Measurements from ENCODE around the gene FHIT.

Gene FHIT

DNA sequence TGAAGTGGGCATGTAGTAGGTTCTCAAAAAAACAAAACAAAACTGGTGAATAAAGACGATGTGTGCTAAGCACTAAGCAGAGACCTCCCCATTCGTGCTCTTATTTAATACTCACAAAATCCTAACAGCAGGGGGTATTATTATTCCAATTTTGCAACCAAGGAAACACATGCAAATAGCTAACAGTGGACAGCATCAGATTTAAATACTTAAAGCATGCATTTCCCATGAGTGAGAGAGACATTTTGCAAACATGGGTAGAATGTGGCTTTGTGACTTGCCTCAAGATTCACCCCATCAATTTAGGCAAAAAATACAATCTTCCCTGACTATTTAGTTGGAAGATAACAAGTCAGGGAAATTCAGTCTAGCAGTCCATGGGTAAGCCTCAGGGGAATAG, 1255.2 kb downstream of the FHIT start:
- DNase-seq (ENCODE audit: low spot score) = no peak

DNA sequence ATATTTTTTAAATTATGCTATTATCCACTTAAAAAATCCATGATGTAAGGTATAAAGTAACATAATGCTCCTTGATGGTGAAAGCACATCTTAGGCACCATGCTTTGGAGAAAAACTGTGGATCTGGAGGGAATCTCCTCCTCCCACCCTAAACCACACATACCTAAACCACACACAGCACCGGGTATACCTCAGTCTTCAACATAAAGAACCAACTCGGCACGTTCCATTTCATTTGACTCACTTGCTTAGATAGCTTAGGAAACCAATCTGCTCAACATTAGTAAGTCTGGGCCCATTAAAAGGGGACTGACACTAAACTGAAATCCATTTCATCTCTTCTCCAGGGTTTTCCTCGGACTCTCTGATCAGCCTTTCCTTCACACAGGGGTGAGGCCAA, 1255.7 kb downstream of the FHIT start:
- no peak for DNase-seq (ENCODE audit: low spot score)

DNA sequence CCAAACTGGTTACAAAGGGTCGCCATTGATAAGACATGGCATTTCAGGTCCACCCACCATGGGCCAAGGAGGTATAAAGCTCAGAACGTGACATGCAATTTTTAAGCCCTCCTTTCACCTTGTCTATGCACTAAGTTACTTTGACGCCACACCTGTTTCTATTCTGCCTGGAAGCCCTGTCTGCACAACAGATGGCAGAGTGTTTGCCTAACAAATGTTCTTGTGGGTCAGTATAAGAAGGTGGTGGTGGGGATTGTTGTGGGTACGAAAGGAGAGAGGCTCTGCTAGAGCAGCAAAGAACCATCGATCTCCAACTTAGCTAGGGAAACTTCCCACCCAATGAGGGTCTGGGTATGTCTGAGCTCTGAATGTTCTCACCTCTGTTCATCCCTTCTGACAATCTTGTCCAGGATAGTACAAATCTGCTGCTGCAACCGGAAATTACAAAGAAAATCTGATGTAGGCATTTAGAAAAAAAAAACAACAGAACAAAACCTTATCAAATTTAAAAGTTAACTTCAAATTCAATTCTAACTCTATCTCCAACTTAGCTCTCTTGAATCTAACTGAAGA, 1256.4 kb downstream of the FHIT start:
- no peak for DNase-seq (ENCODE audit: low spot score)

DNA sequence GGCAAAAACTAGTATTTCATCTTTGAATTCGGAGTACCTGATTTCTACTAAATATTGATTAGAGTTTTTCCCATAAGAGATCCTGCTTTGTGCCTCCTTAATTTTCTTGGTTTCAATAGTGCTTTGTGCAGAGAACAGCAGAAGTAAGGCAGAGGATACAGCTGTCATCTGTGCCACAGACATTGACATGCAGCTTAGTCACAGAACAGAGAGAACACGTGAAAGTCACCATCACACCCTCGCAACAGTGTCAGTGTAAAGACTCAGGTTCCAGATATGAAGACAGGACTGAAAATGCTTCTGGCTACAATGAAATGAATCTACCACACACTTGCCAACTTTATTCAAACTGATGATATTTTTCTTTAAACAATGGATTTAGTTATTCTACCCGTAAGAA, 1258.7 kb downstream of the FHIT start:
- DNase-seq (ENCODE audit: low spot score) = no peak

DNA sequence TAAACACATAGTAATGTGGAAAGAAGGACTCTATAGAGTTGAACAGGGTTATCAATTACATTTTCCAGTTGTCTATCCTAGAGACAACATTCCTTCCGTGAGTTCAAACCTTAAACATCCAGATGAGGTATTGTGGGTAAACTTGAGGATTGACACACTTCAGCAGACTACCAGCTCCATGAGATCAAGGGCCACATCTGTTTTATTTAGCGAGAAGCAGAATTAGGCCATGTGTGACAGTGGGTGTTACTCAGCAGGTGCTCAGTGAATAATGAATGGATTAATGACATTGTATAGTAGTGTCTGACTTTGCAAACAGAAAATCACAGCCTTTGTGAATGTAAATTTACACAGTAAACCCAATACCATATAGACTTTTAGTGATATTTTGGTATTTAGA, 1260.3 kb downstream of the FHIT start:
- DNase-seq (ENCODE audit: low spot score) = no peak

DNA sequence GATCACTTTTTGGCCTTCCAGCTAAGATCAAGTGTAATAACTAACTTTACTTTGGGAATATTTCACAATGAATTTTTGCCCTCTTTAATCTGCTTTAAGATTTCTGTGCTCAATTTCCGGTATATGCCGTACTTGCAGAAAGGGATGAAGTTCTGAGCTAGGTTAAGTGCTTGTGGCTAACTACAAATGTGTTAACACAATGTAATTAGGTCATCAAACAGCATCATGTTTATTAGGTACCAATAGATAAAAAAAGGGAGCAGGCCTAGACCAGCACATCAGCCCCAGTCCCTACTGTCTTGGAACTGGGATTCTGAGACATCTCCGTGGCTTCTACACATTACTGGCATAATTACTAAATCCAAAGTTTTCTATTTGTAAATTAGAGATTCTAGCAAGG, 1268.7 kb downstream of the FHIT start:
- DNase-seq (ENCODE audit: low spot score) = no peak

DNA sequence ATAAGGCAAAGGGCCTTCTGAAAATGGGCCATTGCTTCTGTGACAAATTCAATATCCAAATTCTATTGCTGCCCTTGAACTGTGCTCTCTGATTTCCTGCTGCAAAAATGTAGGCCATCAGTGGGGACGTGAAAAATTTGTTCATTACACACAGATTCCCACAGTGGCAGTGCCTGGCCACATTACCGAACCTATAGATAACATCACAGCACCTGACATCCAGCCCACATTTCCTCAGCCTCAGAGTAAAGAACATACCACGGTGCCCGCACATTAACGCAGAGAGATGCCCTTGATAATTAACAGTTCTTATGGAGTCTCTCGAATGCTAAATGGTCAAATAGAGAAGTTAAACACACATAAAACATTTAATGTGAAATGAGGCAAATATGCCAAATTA, 1269.9 kb downstream of the FHIT start:
- DNase-seq (ENCODE audit: low spot score) = no peak

DNA sequence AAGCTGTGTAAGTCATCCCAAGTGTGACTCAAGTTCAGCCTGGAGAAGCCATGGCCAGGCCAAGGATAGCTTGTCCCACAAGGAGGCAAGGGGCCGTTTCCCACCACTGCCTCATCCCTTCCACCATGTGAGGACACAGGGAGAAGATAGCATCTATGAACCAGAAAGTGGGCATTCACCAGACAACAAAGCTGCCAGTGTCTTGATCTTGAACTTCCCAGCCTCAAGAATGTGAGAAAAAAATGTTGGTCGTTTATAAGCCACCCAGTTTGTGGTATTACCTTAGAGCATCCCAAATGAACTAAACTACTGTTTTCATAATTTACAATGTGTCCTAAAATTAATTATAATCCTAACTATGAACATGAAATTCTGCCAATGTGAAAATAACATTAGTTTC, 1270.7 kb downstream of the FHIT start:
- no peak for DNase-seq (ENCODE audit: low spot score)

DNA sequence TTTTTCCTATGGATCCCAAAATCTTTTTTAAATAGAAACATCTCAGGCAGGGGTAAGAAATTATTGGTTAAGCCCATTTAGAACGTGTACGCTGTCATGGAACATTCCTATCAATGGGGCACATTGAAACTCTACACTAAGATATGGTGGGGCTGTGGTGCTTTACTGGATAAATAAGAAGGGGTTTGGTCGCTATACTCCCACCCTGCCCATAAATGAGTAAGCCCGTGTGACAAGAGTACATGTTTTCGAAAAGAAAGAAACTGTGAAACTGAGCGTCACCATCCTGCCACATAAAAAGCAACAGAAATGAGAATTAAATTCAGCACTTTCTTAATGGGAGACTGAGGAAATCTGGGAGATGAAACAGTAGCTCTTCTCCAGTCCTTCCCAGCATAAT, 1271.7 kb downstream of the FHIT start:
- DNase-seq (ENCODE audit: low spot score) = no peak

DNA sequence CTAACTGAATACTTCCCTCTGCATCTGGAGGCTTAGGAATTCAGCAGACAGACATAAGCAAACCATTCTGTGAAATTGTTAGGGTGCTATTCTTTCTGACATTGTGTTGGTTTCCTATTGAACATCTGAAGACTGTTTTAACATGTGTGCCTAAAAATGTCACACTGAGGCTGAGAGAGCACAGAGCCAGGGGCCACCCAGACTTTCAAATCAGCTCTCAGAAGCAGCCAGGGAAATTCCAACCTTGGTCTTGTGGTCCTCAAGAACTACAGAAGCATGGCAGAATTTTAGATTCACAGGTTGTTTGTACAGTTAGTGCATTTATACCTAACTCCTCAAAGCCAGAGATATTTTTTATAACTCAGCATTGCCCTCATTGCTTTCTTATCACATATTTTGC, 1272.3 kb downstream of the FHIT start:
- no peak for DNase-seq (ENCODE audit: low spot score)

DNA sequence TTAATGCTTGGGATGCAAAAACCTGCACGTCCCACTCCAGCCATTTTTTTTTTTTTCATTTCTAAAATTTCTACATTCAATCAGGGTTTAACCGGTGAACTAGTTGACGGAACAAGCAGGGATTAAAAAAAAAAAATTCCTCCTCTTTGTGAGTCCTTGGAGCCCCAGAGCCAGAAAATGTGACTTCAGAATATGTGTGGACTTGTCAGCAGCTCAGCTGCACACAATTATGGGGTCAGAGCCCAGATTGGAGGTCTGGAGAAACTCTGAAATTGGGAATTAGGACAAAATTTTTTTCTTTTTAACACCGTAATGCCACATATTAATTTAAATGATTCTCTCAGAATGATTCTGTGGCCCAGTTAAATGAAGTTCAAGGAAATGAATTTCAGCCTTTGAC, 1280.5 kb downstream of the FHIT start:
- no peak for DNase-seq (ENCODE audit: low spot score)

DNA sequence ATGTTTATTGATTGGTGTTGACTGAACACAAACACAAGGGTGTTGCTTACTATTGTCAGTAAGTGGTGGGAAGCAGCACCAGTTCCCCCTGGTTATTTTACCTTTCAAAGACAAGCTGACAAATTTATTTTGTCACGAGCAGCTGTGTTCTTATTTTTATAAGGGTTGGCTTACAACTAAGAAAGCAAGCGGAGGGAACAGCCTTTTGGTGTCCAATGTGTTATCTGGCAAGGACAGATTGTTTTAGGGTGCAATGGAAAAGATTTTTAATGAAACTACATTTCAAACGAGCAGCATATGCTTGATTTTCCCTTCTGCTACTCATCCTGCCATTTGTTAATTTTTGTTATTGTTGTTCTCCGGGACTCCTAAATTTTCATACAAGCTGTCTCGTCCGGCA, 1280.9 kb downstream of the FHIT start:
- DNase-seq (ENCODE audit: low spot score) = no peak

DNA sequence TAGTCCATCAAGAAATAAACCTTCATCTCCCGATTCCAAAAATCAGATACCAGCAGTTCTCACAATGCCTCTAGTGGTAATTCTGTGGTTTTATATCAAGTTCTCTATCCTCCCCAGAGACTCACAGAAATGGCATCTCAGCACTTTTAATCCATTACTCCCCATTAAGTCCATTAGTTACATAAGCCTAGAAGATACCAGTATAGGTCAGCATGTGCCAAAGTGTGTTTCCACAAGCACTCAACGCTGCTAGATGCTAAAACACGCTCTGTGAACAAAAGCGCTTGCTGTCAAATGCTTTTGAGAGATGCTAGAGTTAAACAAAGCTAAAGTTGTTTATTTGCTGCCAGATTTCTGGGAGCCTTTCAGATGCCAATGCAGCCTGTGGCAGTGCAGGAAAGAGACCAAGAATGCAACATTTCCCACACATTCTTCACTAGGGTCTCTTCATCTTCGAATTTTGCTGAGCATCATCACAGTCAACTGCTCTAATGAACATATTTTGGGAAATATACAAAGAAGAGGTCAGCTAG, 1282.7 kb downstream of the FHIT start:
- DNase-seq (ENCODE audit: low spot score) = no peak

DNA sequence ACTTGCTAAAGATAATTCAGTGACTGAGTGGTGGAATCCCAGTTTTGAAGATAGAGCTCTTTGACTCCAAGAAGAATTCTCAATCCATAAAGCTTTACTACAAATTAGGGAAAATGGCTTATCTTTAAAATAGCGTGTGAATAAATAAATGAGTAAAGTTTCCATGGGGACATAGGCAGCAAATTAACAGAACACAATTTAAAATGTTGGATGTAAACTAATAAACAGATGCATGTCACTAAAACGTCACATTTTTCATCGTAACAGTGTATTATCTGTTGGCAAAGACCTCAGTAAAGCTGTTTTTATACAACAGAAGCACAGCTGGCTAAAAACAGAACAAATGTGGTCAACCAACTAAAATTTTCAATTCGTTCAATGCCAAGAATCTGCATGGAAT, 1287.6 kb downstream of the FHIT start:
- no peak for DNase-seq (ENCODE audit: low spot score)

DNA sequence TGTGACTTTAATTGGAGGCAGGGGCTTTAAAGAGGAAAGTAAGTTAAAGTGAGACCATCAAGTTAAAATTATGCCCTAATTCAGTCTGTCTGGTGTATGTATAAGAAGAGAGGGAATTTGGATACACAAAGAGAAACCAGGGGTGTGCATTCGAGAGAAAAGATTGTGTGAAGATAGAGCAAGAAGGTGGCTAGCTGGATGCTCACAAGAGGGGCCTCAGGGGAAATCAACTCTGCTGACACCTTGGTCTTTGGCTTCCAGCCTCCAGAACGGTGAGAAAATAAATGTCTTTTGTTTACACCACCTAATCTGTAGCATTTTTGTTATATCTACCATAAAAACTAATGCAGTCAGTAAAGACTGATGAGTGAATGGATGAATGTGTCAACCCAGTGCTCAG, 1294.1 kb downstream of the FHIT start:
- no peak for DNase-seq (ENCODE audit: low spot score)

DNA sequence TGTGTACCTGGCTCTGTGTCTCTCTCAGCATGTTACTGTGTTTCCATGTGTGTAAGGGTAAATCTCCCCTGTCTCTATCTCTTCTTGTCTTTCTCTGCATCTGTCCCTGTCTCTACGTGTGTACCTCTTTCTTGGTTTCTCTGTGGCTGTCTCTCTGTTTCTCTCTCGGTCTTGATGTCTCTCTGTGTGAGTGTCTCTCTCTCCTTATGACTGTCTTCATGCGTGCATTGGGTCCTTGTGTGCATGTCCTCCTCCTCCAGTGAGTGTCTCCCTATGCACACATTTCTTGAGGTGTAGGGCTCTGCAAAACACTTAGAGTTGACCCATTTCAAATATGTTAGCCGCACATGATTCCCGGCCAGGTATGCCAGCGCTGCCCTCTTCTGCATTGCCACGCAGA, 1298.1 kb downstream of the FHIT start:
- DNase-seq (ENCODE audit: low spot score) = no peak

DNA sequence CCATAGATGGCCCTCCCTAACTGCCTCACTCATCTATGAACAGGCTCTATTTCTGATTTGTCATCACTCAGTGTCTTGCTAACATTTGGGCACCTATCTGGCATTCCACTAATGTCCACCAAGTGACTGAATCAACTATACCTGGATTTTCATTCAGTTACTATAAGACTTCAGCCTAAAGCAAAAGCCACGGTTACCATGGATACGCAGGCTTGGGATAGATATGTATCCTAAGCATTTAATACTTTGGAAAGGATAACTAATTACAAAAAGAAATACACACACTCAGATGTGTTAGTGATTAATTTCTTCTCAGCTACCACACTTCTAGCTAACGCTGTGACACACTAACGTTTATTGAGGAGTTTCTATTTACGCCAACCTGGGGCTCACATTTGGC, 1301.9 kb downstream of the FHIT start:
- DNase-seq (ENCODE audit: low spot score) = no peak

DNA sequence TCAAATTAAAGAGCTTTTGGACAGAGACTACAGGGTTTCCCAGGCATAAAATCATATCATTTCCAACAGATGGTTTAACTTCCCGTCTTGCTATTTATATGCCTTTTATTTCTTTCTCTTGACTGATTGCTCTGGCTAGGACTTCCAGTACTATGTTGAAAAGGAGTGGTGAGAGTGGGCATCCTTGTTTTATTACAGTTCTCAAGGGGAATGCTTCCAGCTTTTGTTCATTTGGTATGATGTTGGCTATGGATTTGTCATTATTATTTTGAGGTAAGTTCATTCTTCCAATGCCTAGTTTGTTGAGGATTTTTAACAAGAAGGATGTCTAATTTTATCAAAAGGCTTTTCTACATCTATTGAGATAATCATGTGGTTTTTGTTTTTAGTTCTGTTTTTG, 1304.9 kb downstream of the FHIT start:
- no peak for DNase-seq (ENCODE audit: low spot score)

DNA sequence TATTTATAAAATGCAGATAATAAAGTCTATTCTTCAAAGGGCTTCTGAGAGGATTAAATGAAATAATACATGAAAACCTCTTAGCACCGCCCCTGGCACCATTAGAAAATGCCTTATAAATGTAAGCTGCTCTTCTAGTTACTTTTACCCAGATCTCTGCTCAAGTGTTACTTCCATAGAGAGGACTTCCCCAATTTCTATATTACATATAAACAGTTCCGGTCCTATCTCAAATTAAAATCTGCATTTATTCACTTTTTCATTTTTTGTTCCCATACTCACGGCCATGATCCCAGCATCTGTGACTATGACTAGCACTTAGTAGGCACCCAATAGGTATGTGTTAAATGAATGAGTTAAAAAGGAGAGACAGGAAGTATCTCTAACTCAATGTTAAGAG, 1310.5 kb downstream of the FHIT start:
- DNase-seq (ENCODE audit: low spot score) = no peak

DNA sequence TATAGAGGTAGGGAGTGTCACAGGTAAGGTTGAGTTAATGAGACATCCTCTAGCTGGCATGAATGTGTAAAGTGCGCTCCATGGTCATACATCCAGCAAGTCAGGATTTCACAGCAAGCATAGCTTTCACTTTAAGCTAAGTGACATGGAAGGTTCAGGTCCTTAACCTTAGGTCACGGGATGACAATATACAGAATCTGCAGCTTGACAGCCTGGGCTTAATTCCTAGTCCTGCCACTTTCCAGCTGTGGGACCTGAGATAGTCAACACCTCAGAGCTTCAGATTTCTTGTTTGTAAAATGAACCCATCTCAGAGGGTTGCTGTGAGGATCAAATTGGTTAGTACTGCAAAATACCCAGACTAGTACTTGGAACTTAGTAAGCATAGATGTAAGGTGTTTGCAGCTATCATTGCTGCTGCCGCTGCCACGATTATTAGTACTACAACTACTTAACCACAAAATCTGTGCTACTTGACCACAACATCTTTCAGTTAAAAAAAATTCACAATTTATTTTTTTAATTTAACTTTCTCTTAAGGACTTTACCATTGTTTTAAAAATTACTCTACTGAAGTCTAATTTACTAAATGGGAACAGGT, 1311.3 kb downstream of the FHIT start:
- no peak for DNase-seq (ENCODE audit: low spot score)

DNA sequence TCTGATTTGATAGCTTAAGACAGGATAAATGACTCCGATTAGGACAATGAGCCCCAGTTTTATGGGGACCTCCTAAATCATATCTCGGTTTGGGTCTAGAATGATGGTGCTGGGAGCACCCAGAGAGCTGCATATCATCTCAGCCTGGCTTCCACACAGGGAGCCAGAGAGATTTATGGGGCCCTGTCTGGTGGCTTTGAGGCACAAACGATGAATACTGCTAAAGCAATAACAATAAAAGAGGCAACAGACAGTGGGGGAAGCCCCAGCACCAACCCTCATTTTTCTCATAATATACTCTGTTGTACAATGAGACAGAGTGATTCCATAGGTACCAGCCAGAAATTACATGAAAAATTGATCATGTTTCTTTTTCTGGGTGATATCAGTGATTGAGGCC, 1312.4 kb downstream of the FHIT start:
- no peak for DNase-seq (ENCODE audit: low spot score)

DNA sequence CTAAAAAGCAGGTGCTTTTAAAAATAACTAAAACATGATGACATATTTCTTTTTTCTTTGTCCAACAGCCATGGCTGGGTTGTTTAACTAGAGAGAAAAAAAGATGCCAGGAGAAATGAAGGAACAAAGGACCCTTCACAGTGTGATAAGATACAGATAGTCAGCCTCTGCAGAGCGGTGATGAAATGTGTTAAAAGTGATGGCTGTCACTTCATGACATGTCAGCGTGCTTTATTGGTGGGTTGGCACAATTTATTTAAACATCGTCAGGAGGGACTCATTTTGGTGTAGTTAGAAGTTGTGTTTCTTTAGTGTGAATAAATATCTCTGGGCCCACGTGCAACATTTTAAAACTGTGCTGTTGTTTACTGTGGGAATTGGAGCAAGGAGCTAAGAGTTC, 1314.1 kb downstream of the FHIT start:
- DNase-seq (ENCODE audit: low spot score) = no peak

DNA sequence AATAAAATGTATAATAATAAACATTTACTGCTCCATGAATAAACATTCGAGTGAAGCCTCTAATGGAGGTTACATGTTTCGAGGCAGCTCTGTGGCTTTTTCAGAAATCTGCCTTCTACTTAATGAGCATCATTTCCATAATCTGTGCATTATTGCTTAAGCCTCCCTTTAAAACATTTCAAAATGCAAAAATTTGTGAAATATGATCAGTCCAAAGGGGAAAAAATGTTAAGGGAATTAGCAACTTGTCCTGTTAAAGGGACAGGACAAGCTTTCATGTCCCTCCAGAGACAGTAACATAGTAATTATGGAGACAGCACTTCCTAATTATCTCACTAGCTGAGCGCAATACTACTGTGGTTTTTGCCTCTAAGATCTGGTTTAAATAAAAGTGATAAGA, 1314.8 kb downstream of the FHIT start:
- no peak for DNase-seq (ENCODE audit: low spot score)

DNA sequence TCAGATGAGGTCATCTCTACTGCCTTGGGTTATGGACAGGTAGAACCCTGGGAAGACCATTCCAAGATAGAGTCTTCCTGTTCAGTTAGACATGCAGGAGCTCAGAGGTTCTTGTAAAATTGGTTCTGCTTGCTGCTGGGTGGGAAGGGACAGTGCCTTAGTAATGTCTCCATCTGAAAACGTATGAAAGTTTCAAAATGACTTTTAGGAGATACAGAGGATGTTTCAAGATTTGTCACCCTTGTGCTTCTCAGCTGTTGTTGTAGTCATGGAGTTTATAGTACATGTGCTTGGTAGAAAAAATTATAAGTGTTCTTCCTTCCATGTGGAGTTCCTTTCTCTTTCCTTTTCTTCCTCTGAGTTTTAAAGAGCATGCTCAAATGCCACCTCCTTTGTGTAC, 1316.2 kb downstream of the FHIT start:
- DNase-seq (ENCODE audit: low spot score) = no peak
